Measurements from ENCODE around the gene UBE2J2. TPM values are rescaled to one million over a fixed set of nuclear protein-coding genes. Genes with fewer than 3 reads are reported as not detected.

Gene UBE2J2
- total RNA-seq, 1 donor from 2014 or later, result 73.8 TPM

DNA sequence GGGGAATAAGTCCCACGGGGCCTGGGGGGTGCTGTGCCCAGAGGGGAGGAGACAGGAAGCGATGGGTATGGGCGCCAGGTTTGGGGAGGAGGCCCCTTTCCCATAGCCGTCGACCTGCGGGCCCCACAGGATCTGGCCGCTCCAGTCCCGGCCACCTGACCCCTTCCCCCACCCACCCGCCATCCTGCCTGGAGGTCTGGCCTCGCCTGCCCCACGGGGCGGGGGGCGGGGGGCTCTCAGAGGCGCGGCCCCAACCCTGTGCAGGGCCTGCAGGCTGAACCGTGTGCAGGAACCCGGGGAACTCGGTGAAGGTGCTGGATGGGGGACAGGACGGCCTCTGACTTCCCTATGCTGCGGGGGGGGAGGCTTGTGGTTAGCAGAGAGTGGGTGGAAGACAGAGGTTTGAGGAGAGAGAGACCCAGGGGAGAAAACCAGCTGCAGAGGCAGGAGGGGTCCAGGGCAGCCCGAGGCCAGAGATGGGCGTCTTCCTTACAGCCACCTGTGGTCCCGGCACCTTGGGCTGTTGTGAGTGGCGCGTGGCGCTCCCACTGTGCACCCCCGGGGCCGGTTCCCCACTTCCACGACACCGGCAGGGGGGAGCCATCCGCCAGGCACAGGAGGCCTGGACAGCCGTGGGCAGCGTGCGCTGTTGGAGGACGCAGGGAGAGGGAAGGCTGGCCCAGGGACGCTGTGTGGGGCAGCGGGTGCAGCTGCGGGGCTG lies 64.8 kb downstream of the UBE2J2 start:
- H3K4me1 Mint-ChIP-seq (ENCODE audit: unreplicated experiment), result no peaks in the 10 kb centered on the region
- no peaks in the 10 kb centered on the region for H3K36me3 Mint-ChIP-seq
- H3K4me3 Mint-ChIP-seq, result no peak overlapping the region
- H3K27me3 Mint-ChIP-seq, result peaks cover 5% of the 10 kb centered on the region
- TF ChIP-seq, protein P1, sequence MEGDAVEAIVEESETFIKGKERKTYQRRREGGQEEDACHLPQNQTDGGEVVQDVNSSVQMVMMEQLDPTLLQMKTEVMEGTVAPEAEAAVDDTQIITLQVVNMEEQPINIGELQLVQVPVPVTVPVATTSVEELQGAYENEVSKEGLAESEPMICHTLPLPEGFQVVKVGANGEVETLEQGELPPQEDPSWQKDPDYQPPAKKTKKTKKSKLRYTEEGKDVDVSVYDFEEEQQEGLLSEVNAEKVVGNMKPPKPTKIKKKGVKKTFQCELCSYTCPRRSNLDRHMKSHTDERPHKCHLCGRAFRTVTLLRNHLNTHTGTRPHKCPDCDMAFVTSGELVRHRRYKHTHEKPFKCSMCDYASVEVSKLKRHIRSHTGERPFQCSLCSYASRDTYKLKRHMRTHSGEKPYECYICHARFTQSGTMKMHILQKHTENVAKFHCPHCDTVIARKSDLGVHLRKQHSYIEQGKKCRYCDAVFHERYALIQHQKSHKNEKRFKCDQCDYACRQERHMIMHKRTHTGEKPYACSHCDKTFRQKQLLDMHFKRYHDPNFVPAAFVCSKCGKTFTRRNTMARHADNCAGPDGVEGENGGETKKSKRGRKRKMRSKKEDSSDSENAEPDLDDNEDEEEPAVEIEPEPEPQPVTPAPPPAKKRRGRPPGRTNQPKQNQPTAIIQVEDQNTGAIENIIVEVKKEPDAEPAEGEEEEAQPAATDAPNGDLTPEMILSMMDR (conservative IDR thresholded peaks at IDR 0.05), result no peak
- H3K9me3 Mint-ChIP-seq, result no peaks in the 10 kb centered on the region
- no peak overlapping the region for H3K27ac Mint-ChIP-seq
- DNase-seq (ENCODE audit: extremely low spot score, unreplicated experiment), result no peak

DNA sequence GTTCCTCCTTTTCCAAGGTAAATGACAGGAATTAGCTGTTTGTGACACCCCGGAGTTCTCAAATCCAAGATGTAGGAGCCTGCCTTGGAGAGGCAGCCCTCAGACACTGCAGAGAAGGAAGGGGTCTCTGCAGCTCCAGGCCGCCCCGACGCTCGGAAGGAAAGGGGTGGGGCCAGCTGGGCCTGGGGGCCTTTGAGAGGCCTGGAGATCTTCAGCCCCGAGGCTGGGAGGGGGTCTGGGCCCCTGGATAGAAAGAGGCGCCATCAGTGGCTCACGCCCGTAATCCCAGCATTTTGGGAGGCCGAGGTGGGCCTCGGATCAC lies 66.1 kb downstream of the UBE2J2 start:
- no peaks in the 10 kb centered on the region for H3K9me3 Mint-ChIP-seq
- no peak overlapping the region for H3K27ac Mint-ChIP-seq
- no peak for DNase-seq (ENCODE audit: extremely low spot score, unreplicated experiment)
- no peaks in the 10 kb centered on the region for H3K4me1 Mint-ChIP-seq (ENCODE audit: unreplicated experiment)
- TF ChIP-seq, protein P1 (conservative IDR thresholded peaks at IDR 0.05), result no peak
- no peaks in the 10 kb centered on the region for H3K36me3 Mint-ChIP-seq
- peaks cover 5% of the 10 kb centered on the region for H3K27me3 Mint-ChIP-seq
- no peak overlapping the region for H3K4me3 Mint-ChIP-seq

DNA sequence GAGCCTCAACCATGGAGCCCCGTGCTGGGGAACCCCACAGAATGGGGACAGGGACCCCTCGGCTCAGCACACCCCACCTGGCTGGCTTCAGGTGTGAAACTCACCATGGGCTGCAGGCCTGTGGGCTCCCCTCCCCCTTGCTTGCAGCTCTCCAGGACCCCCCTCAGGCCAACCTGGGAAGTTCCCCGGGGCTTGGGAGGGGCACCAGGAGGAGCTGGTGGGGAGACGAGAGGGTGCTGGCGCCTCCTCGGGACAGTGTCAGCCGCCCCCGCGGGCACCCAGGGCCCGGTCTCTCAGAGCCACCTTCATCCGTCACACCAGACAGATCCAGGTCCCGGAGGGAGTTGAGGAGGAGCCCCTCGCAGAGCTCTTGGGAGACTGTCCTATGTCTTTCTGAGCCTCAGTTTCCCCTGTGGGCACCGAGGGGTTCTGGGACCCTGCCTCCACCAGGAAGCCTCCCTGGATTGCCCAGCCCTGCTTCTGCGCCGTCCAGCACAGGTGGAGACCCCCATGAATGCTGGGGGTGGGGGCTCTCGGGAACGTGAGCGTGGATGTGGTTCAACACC lies 66.6 kb downstream of the UBE2J2 start:
- TF ChIP-seq, protein P1 (conservative IDR thresholded peaks at IDR 0.05), result no peak
- Mint-ChIP-seq H3K4me3 (no peak overlapping the region), H3K36me3 (no peaks in the 10 kb centered on the region)

DNA sequence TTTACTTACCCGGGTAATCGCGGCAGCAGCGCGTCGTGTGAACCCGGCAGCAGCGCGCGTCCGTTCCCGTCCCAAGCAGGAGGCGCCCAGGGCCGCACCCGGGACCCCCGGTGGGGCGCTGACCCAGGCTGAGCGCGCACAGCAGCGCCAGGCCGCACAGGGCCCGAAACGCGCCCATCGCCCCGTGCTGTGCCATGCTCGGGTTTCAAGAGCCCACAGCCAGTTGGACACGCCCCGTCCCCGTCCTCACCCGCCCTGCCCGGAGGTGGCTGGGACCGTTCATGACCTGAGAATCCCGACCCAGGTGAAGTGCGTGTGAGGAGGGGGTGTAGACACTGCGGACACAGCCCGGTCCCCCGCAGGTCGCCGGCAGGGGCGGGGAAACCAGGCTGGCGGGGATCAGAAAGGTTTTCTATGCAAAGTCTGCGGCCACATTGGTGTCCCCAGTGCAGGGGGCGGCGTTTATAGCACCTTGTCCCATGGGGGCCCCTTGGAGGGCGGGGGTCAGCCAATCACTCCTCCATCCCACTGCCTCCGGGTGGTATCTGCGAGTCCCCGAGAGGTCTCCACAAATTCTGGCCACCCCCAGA lies 67.2 kb downstream of the UBE2J2 start, which contains the start of gene TNFRSF18:
Gene TNFRSF18, minus strand, starts transcription at position 217 of the 590 bp plus-strand sequence. Its CDS starts 21 bp downstream, at position 196.
- no peaks in the 10 kb centered on the region for H3K4me1 Mint-ChIP-seq (ENCODE audit: unreplicated experiment)
- H3K36me3 Mint-ChIP-seq, result no peaks in the 10 kb centered on the region
- no peak within 1 kb of the TSS for H3K4me3 Mint-ChIP-seq
- no peak within 1 kb of the TSS for H3K27ac Mint-ChIP-seq
- DNase-seq (ENCODE audit: extremely low spot score, unreplicated experiment), result no peak
- TF ChIP-seq, protein P1 (conservative IDR thresholded peaks at IDR 0.05), result no peak
- H3K9me3 Mint-ChIP-seq, result no peaks in the 10 kb centered on the region
- H3K27me3 Mint-ChIP-seq, result peaks cover 5% of the 10 kb centered on the region

More for the DNA sequence above, 66.6 kb downstream of the UBE2J2 start:
- no peaks in the 10 kb centered on the region for H3K4me1 Mint-ChIP-seq (ENCODE audit: unreplicated experiment)
- no peak overlapping the region for H3K27ac Mint-ChIP-seq
- no peaks in the 10 kb centered on the region for H3K9me3 Mint-ChIP-seq
- peaks cover 5% of the 10 kb centered on the region for H3K27me3 Mint-ChIP-seq
- no peak for DNase-seq (ENCODE audit: extremely low spot score, unreplicated experiment)

DNA sequence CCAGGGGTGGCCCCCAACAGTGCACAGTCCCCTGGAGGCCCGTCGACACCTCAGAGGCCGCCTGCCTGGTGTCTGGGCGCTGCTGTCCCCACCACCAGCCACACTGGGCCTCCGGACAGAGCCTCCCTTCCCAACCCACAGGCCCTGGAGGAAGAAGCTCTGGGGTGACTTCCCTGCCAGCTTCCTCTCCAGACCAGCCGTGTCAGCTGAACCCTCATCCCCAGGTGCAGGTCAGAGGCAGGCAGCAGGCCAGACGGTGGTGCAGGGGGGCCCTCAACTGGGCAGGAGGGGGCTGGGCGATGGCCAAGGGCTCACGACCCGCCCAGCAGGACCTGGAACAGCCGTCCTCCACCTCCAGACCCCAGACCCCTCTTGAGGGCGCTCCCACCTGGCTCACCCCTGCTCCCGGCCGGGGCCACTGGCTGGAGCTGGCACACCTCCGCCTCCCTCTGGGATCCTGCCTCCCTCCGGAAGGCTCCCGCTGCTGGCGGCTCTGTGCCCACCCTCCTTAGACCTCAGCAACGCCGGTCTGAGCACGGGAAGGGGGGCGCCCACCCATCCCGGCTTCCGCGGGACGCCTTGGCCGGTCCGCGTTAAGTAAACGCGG lies 67.8 kb downstream of the UBE2J2 start:
- H3K9me3 Mint-ChIP-seq, result no peaks in the 10 kb centered on the region
- peaks cover 5% of the 10 kb centered on the region for H3K27me3 Mint-ChIP-seq
- no peak for DNase-seq (ENCODE audit: extremely low spot score, unreplicated experiment)
- H3K27ac Mint-ChIP-seq, result no peak overlapping the region
- no peaks in the 10 kb centered on the region for H3K4me1 Mint-ChIP-seq (ENCODE audit: unreplicated experiment)
- TF ChIP-seq, protein P1 (conservative IDR thresholded peaks at IDR 0.05), result no peak
- H3K4me3 Mint-ChIP-seq, result no peak overlapping the region
- H3K36me3 Mint-ChIP-seq, result no peaks in the 10 kb centered on the region

Data from type B pancreatic cell (in vitro differentiated cells).